HG03039 (cell line): ENCODE measurements around the gene RGS6.

Experiments
- ATAC-seq: cut with Tn5 transposase; IDR thresholded peaks from one replicate; pipeline ENCODE4 v1.9.1; 2021; ENCODE audit warnings: mild to moderate bottlenecking, moderate library complexity; ENCODE audit not compliant: unreplicated experiment

RGS6 gene

DNA sequence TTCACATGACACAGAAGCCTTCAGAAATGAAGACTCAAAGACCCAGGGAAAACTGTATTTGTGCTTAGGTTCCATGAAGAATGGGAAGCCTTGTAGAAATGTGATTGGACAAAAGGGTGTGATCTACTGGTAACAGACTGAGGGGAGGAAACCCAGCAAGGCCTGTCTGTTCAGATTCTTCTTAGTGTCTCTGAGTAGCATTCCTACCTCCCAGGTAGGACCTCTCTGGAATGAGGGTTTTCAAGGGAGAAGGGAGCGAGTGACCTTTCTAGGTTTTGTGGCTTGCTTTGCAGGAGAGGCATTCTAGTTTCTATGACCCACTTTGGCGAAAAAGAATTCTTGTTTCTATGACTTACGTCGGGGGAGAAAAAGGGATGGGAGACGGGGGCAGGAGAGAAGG is 560.0 kb downstream of the RGS6 start:
- no peak for ATAC-seq

DNA sequence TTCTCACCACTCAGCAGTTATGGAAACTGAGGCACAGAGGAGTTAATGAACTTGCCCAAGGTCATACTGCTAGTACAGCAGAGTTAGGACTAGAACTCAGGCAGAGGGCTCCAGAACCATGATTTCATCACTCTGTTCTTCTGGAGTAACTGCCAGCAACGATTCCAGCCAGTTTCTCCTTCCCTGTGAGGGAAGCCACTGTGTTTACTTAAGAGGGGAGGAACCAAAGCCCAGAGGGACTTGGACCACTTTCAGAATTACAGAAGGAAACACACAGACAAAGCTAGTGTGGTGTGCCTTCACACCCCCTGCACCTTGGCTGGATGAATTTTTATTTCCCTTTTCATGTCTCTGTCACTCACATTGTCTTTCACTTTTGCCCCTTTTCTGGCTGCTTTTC is 563.4 kb downstream of the RGS6 start:
- no peak for ATAC-seq

DNA sequence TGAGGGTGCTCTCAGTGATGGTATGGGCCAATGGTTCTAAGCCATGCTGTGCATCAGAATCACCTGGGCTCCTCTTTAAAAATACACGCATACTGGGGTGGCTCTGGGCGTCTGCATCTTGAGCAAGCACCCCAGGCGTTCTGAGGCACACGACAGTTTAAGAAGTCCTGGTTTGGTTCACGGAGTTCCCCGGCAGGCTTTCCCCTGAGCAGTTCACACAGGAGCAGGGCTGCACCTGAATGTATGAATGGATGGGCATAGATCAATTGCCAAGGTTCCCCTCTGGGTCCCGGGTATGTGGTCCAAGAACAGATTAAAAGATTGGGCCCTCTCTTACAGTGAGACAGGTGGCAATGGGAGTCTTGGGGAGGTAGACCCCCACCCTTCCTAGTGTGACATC is 566.4 kb downstream of the RGS6 start:
- no peak for ATAC-seq

DNA sequence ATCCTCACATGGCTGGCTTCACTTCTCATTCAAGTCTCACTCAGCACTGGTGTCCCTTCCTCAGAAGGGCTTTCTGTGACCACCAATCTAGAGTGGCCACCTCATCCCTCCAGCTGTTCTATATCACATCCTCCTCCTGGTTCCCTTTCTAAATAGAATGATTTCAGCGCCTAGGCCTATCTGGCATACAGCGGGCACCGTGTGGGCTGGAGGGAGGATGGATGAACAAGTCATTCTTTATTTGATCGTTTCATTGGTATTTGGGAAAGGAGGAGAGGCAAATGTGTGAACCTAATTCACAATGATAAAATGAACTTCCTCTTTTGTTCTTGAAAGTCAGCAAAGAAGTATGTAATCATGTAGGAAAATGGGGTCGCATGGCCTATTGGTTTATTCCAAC is 567.5 kb downstream of the RGS6 start:
- no peak for ATAC-seq

DNA sequence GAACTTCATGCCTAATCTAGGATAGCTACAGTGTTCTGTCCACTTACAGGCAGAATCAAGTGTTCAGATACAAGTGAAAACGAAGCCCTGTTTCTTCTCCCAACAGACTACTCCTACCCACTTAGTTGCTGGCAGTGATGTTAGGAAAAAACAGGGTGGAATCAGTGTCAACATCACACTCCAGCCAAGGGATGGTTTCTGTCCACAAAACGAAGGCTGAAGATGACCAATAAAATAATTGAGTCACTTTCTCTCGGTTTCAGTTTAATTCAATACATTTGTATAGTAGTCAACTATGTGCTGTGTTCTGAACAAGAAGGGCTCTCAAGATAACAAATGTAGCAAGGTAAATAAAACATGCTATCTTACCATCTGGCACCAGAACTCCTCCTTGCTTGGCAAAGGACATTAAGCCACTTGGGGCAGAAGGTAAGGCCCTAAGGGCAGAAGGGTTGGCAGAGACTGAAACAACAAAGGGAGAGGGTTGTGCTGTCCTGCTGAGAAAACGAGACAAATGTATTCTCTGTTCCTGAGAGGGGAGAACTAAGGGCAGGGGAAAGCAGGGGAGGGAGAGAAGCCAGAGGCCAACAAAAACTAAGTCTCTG is 568.1 kb downstream of the RGS6 start:
- no peak for ATAC-seq

DNA sequence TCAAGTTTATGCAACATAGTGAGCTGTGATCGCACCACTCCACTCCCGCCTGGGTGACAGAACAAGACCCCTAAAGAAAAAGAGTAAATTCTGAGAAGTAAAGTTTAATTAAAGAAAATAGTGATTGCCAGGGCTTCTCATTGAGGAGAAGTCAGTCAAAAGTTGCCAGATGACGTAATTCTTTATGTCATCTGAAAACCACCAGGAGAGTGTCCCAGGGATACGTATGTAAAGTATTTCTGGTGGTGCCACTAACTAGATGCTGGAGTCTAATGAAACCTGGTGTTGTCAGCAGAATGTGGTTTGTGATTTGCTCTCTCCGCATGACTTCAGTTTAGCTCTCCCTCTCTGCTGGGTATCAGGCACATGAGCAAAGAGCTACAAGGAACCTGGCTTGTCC is 569.2 kb downstream of the RGS6 start:
- no peak for ATAC-seq

DNA sequence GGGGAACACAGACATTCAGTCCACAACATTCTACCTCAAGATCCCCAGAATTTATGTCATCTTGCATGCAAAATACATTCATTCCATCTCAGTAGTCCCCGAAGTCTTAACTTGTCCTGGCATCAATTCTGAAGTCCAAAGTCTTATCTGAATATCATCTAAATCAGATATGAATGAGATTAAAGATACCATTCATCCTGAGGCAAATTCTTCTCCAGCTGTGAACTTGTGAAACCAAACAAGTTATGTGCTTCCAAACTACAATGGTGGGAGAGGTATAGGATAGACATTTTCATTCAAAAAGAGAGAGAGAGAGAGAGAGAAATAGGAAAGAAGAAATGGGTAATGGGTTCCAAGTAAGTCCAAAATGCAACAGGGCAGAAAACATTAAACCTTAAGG is 571.0 kb downstream of the RGS6 start:
- ATAC-seq: no peak

DNA sequence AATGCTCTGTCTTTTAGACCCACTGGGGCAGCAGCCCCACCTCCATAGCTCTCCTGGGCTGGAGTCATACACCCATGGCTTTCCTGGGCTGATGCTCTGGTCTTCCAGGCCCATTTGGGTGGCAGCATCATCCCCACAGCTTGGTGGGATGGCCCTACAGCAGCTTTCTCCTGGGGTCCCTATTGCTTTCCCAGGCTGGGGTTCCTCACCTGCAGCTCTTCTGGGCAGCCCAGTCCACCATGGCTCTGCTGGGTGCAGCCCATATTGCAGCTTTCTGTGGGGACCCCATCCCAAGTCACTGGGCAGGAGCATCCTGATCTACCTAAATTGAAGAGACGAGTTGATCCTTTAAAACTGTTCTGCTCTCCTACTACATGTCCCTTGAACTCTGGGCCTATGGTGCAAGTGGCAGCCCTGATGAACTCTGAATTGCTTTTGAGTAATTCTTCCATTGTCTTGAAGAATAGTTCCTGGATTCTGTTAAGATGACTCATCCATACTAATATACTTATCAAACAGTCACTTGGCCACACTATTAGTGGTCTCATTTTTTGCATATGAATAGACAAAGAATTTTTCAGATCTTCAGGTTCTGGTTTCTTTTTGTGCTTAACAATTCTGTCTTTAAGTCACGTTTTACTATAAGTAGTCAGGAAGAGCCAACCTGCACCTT is 571.6 kb downstream of the RGS6 start:
- no peak for ATAC-seq

DNA sequence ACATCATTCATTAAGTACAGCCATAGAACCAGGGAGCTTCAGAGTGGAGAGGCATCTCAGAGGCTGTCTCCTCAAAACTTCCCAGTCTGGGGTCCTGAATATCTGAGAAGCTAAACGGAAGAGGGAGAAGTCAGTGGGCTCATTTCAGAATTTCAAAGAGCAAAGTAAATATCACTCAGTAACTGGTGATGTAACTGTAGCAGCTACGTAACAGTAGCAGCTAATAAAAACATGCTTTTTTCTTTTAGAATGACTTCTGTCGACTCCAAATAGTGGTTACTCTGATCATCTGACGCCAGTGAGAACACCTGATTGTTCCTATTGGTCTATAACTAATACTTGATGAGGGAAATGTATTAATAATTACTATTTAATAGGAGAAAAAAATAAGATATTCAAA is 578.3 kb downstream of the RGS6 start:
- ATAC-seq: no peak

DNA sequence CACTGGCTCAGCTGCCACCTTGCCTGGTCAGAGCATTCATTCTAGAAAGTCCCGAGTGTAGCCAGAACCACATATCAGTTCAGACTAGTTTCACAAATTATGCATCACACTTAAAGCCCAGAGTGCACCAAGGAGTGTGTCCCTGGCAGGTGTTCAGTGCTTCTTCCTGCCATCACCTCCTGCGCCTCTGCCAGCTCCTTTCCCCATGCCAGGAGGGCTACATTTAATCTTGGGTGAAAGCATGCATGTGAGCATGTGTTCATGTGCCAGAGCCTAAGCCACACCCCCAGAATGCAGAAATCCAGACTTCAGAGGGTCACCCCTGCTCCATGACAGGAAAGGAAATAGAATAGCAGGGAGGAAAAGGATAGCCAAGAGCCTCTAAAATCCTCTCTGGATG is 580.1 kb downstream of the RGS6 start:
- no peak for ATAC-seq

DNA sequence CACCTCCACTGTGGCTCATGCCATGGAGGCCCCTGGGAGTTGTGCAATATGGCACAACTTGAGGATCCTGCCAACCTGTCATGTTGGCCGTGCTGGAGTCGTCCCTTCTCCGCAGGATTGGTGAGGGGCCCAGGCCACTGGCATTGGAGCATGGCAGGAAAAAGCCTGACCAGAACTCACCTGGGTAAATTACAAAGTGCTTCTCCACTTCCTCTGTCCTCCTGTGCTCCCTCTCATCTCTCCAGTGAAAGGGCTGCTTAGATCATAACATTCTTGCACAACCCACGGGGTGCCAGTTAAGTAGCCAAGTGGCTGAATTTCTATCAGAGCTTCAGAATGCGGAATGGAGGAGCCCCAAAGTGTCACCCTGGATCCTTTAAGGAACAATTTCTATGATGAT is 580.7 kb downstream of the RGS6 start:
- no peak for ATAC-seq

DNA sequence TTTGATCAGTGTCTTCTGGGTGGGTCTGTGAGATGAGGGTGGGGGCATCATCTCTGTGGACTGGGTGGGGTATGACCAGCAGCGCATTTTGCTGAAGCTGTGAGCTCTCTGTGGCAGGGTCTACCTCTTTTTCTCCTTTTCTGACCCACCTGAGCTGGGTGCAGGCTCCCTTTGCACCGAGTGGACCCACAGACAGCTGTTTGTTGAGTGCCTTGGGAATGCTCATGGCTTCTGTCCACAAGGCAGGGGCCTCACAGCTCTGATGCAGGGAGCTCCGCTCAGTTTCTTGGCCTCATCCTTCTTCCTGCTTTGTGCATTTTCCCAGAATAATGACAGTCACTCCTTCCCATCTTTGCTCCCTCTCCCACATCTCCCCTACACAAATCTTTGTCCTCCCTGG is 581.1 kb downstream of the RGS6 start:
- no peak for ATAC-seq

DNA sequence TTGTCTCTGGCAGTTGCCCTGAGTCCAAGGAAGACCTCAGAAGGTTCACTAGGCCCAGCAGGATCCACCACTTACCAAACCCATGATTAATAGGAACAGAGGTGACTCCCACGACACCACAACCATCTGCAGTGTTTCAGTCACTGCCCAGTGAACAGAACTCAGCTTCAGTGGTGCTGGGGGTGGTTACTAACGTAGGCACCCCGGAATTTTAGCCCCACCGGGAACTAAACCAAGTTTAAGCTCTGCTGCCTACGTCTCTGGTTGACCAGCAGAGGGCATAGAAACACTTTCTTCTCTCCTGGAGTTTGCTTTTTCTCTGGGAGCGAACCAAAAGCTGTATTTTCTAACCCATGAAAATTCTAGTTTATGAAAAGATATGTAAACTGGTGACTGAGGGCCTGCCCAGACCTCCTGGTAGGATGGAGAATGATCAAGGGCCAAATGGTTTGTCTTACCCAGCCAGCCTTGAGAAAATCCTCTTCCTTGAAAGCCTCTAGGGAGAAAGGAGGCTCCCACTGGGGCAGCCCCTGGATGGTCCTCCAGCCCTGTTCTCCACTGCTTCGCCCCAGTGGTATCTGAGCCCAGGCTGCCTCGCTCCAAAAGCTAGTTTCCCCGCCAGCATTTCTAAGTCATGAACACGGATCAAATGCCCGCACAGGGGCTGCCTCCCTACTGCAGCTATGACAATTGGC is 581.9 kb downstream of the RGS6 start:
- ATAC-seq: no peak

DNA sequence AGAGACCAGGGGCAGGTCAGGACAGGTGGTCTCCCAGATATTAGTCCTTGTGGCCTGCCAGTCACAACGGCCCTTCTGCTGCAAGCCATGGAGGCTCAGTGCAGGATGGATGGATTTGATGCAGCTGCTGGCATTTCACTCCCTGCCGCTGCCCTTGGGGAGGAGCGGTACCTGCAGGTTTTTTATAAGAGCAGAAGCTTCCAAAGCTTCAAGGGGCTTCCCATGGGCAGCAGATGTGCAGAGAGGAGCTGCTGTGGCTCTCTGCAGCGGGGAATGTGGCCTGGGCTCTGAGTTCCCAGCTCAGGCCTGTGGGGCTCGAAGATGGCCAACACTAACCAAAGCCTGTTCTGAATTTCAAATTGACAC is 582.4 kb downstream of the RGS6 start:
- ATAC-seq: no peak

DNA sequence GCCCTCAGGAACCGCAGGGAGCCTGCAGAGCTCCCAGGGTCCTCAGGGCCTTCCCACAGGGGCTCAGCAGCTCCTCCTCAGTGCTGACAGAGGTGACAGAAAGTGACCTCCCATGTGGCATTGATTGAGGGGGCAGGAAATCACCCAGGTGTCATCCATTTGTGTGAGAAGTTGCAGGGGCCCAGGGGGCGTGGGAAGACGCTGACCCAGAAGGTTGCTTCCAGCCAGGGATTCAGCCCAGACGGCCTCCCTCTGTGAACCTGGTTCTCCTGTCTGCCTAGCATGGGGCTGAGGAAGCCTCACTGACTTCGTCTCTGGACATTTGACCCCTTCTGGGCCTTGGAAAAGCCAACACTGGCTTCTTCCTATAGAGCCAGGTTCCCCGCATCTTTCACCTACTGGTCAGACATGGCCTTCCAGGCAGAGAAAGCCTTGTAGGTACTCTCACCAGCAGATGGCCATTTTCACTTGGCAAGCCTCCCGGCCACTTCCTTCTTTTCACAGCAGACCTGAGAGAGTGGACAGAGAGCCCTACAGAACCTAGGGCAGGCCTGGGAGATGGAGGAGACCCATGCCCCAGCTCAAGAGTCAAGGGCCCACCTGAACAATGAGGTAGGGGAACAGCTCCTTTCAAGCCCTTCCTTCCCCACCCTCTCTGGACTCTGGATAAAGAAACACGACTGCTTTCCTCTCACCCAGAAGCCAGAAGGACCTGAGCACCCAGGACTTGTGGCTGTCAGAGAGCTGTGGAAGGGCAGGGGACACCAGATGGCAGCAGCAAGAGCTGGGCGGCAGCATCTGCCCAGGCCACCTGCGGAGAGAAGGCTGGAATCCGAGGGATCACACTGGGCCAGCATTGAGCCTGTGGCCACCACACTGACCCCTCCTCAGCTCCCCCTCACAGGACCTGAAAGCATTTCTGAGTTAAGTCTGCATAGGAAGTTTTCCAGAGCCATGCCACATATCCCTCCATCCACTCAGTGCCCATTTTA is 583.8 kb downstream of the RGS6 start:
- no peak for ATAC-seq

DNA sequence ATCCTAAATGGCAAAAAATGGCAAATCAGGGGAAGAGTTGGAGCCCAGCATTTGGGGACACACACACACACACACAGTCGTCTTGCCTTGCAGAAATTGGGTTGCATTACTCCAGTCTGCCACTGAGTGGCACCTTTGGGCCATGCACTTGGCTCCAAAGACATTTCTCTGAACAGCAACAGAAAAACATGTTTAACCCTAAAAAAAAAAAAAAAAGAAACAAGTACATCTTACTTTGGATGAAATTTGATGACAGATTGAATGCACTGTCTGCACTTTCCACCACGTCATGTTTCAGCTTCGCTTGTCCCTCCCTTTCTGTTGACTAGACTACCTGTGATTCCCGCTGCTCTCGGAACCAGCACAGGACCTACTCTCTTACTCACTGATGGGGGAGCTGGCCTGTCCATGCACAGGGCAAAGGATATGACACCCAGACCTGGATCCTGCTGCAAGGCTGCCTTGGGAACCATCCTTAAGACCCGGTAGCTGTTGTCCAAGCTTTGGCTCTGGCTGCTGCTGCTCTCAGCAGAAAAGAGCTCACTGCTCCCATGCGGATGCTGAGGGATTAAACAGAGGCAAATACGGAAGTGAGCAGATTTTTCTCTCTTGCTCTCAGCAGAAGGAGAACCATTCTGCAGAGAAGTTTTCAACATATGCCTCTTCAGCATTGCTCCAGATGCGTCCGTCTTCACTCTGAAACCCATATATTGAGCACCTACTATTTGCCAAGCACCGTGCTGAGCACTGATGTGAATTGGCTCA is 584.9 kb downstream of the RGS6 start:
- ATAC-seq: no peak

DNA sequence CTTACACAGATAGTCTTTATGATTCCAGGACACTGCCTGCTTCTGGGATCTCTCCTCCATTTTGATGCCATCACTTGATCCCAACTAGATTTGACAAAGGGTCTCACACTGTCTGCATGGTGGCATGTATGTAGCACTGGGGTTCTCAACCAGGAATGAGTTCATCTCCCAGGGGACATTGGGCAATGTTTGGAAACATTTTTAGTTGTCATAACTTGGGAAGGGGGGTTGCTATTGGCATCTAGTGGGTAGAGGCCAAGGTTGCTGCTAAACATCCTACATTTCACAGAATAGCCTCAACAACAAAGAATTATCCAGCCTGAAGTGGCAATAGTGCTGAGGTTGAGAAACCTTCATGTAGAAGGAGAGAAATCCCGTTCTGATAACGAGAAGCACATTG is 585.5 kb downstream of the RGS6 start:
- ATAC-seq: no peak

DNA sequence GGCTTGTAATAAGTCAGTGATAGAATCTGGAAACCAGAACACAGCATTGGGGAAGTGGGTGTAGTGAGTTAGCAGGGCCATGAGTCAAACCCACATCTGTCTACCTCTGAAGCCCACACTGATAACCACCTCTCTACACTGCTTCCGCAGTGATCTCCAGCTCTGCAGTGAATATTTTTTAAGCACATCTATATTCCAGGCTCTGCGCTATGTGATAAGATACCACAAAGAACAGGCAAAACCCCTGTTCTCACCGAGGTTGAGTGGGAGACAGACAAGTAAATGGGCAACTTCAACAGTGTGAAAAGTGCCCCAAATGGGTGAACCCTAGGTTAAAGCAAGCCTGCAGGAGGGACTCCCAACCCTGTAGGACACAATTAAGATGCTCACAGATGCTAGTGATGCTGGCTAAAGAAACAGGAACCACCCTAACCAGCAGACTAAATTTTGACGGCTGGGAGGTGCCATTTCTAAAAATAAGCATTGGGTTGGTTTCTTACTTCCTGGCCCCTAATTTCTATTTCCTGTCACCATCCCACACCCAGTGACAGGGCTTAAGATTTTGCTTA is 586.7 kb downstream of the RGS6 start:
- peak; percentile 44 for ATAC-seq

DNA sequence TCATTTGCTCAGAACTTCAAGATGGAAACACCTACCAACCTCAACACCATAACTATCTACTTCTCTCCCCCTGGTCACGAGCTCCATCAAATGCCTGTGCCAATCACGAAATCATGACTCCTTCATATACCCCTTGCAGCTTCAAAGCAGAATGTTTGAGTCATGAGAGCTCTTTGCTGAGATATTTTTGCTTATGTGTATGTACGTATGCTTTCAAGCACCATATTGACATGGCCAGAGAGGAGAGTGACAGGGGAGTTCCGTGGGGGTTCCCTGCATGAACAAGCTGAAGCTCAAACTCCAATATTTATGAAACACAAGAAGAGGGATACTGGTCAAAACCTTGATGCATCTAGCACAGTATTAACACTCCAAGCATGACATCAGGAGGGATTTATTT is 587.3 kb downstream of the RGS6 start:
- peak; percentile 20 for ATAC-seq

DNA sequence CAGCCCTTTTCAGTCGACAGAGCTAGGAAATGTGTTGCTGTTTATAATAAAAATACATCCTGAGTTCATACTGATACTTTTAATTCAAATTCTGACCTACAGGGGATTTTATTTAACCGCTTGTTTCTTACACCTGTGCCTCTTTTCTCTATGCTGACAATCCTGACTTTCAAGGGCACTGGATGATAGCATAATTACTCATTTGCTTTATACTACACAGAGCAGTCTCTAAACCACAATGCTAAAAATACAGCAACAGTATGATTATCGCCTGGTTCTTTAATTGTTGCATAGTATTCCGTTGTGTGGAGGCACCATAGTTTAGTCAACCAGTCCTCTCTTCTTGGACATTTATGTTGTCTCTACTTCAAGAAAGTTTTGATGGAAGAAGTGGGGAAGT is 588.8 kb downstream of the RGS6 start:
- no peak for ATAC-seq
